ENCODE data around the gene TADA3. TPM values are rescaled to one million over a fixed set of nuclear protein-coding genes. Genes with fewer than 3 reads are reported as not detected.

Gene TADA3
- total and polyA plus RNA-seq, 2 of the 4 experiments (the other 2 are of a cell fraction): 68.0 to 83.0 TPM

DNA sequence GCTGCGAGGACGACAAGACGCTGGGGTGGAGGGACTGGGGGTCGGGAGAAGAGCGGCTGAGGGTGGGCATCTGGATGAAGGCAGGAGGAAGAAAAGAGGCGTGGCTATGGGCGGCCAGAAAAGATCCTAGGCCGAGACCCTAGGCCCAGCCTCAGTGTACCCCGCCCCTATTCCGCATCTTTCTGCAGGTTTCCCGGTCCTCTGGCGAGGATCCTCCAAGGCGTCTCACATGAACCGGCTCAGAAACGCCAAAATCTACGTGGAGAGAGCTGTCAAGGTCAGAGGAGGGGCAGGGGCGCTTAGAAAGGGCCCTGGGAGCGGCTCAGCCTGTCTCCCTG is 18.1 kb upstream of the TADA3 start:
- dilution Hi-C loops (cut with HindIII; ENCODE audit: low sequenced_read_pairs, unreplicated experiment): no loop called here
- no CpG with 5 or more reads among the region's 18 CpGs for WGBS, 2 experiments (ENCODE audit: extremely low coverage in 2 of 2, insufficient read length in 1 of 2)

More for the DNA sequence above, 18.1 kb upstream of the TADA3 start:
- peak overlapping the region; percentile 75 for H3K4me2 ChIP-seq (ENCODE audit: low read depth, low read length)
- H3K9me1 ChIP-seq (ENCODE audit: insufficient read depth, low read length): peaks cover 4% of the 10 kb centered on the region
- peaks cover 7% of the 10 kb centered on the region for H3K4me1 ChIP-seq (ENCODE audit: control insufficient read depth, insufficient read depth, low read length)
- BruUV-seq (replicated peaks): no TSS peak
- peak overlapping the region; percentile 71 for H3K9ac ChIP-seq (ENCODE audit: low read depth, low read length)
- in situ Hi-C loops (cut with MboI; ENCODE audit: low sequenced_read_pairs): no loop called here
- H3K79me1 ChIP-seq (ENCODE audit: low read depth in 1 of 2, low read length in 2 of 2): peaks cover 0 to 13% of the 10 kb centered on the region in 2 experiments; a peak in 1 of 4 replicates
- H3K27ac ChIP-seq (ENCODE audit: insufficient read depth, low read length): peak overlapping the region; percentile 43; the same call in 1 of the 2 replicates
- H3K23ac ChIP-seq (ENCODE audit: low read depth, low read length): peak overlapping the region; percentile 81; the same call in 1 of the 2 replicates
- no peak overlapping the region; the same call in 2 of the 3 replicates for H2BK15ac ChIP-seq (ENCODE audit: low read depth, low read length)
- peak overlapping the region; percentile 46 for H3K4me3 ChIP-seq (ENCODE audit: insufficient read depth, low read depth, low read length)
- peak overlapping the region; percentile 68 for H3K14ac ChIP-seq (replicated peaks; ENCODE audit: low read depth, low read length)
- peak overlapping the region; percentile 59 for H4K5ac ChIP-seq (ENCODE audit: low read depth, low read length)
- peak overlapping the region; percentile 9 for H2BK5ac ChIP-seq (ENCODE audit: low read depth, low read length, poor library complexity, severe bottlenecking)
- H4K8ac ChIP-seq (ENCODE audit: low read depth in 2 of 2, low read length in 2 of 2): peak overlapping the region; percentile 72 to 93
- TF ChIP-seq MAZ (IDR thresholded peaks at IDR 0.05; ENCODE audit: borderline replicate concordance, low read depth, low read length): peak; percentile 13; the same call in 1 of the 2 replicates
- no peak for TF ChIP-seq POLR2A (IDR thresholded peaks at IDR 0.05; ENCODE audit: low read depth, low read length)
- H2AK9ac ChIP-seq (replicated peaks; ENCODE audit: low read depth, low read length, poor library complexity): peak overlapping the region; percentile 86
- H4K20me1 ChIP-seq (ENCODE audit: insufficient read depth, low read length): peaks cover 11% of the 10 kb centered on the region
- no peaks in the 10 kb centered on the region for H3K9me3 ChIP-seq (ENCODE audit: control insufficient read depth, insufficient read depth, low read length)
- no peak; the same call in none of the 2 replicates for ATAC-seq (ENCODE audit: low read depth)
- intact Hi-C loops (cut with micrococcal nuclease): no loop called here
- peak overlapping the region; percentile 76 for H2AK5ac ChIP-seq (ENCODE audit: low read depth, low read length)
- CTCF ChIA-PET: no interaction called here
- H2BK120ac ChIP-seq (ENCODE audit: low read depth, low read length): peak overlapping the region; percentile 51
- peak overlapping the region; percentile 50; the same call in 1 of the 2 replicates for H3K56ac ChIP-seq (ENCODE audit: extremely low read depth, insufficient read depth, low read length)
- H4K91ac ChIP-seq (ENCODE audit: insufficient read depth, low read depth, low read length): peak overlapping the region; percentile 66
- H3K4ac ChIP-seq (ENCODE audit: low read depth, low read length): peak overlapping the region; percentile 80
- H3K27me3 ChIP-seq (ENCODE audit: control insufficient read depth, insufficient read depth, low read length): no peaks in the 10 kb centered on the region
- peak overlapping the region; percentile 87 for H2AFZ ChIP-seq (replicated peaks; ENCODE audit: low read length, poor library complexity)
- H3K18ac ChIP-seq (ENCODE audit: low read depth, low read length): peak overlapping the region; percentile 18; the same call in 1 of the 2 replicates
- POLR2A ChIA-PET (ENCODE audit: unreplicated experiment): no interaction called here
- peaks cover 24% of the 10 kb centered on the region for H3K36me3 ChIP-seq (ENCODE audit: control insufficient read depth, insufficient read depth, low read length)
- no peak overlapping the region for H2BK20ac ChIP-seq (ENCODE audit: low read depth, low read length)
- no peak for DNase-seq

All from IMR-90 (cell line).